Globus pallidus (tissue), 1 donor: Measurements from ENCODE around the gene BCAT1.

Experiments used
- DNase-seq: peaks from one replicate; pipeline ENCODE4 v3.0.0-alpha.2; 2015; ENCODE audit warnings: low spot score

The BCAT1 gene

DNA sequence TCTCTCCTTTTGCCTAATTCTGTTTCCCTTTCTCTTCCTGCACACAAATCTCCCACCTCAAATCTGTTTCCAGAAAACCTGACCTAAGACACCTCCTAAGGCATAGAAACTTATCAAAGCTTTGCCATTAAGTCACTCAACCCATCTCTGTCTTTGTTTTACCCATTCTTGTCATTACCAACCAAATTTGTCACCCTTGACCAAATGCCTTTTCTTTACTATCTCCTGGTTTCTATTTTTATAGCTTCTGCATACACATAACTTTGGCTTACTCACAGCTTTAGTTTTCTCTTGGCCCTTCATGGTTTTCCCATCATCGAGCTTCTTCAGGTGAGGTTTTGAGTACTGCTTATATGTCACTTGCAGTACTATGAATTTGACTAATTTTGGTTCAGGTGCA lies 184.2 kb downstream of the BCAT1 start:
- DNase-seq: no peak

DNA sequence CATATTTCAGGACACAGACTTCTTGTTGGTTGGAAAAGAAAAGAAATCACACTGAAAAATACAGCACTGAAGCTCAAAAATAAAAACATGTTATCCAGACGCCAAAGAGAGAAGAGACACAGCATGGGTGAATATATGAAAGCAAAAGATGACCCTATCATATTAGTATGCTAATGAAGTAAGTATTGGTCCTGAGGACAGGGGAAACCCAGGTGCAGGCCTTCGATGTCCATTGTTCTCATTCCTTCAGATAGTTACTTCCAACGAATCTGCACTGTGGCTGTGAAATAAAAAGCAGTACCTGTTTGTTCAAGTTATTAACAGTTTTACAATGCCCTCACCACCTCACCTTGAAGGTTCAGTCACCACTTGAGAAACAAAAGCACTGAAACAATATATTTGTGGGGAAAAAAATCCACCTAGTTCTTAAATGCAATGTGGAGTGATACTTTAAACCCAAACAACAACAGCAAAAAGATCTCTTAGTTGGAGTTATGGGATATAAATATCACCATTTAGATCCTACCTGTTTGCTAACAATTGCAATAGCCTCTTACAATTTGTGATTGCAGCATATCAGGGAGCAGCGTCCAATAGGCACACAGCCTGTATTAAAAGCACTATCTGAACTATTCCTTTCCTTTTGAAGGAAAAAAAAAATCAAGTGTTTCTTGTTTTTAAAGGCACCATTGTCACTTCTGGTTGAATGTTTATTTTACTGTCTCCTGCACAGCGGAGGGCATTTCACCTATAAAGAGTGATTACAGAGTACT lies 188.1 kb downstream of the BCAT1 start:
- no peak for DNase-seq

DNA sequence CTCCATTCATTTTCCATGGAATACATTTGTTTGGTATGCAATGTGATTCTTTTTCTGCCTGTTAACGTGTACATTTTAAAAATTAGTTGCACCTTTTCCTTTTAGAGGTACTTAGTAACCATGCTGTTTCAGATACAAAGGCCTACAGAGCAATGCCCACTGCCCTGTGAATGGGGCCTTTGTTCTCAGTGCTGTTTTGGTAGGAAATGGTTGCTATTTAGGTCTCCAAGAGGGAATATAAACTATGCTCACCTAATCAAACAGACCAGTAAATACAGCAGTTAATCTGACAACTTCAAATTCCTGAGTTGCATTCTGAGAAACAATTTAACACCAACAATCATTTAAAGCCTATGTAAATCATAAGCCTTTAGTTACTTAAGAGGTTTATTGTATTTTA lies 188.7 kb downstream of the BCAT1 start:
- DNase-seq: peak; percentile 48
